Transverse colon (tissue), 4 donors: Measurements from ENCODE around the gene OXNAD1. TPM values are rescaled to one million over a fixed set of nuclear protein-coding genes. Genes with fewer than 3 reads are reported as not detected.

ENCODE experiments used
- DNase-seq: peaks from one replicate; pipeline ENCODE4 v3.0.0-alpha.2; 2019
- H3K27ac ChIP-seq, 4 donors: fragments of 200-600 bp; sonication (generic); 2 replicates each; pipeline ENCODE4 v1.5.1; 2016 to 2018; ENCODE audit warnings: inconsistent platforms in 4 of 4
- H3K27me3 ChIP-seq: fragments of 200-600 bp; sonication (generic); 2 replicates; pipeline ENCODE4 v1.5.1; 2017; ENCODE audit warnings: inconsistent platforms
- H3K36me3 ChIP-seq, 4 donors: fragments of 200-600 bp; sonication (generic); 2 replicates each; pipeline ENCODE4 v1.5.1; 2017 to 2019; ENCODE audit warnings: inconsistent platforms in 4 of 4
- H3K4me1 ChIP-seq, 4 donors: fragments of 200-600 bp; sonication (generic); 2 replicates each; pipeline ENCODE4 v1.5.1; 2017 to 2020; ENCODE audit warnings: inconsistent platforms in 4 of 4
- H3K4me3 ChIP-seq, 4 donors: fragments of 200-600 bp; sonication (generic); 1 replicate in 1 of 4; 2 replicates in 3 of 4; pipeline versions ENCODE4 v1.5.1 to v1.6.1; 2017 to 2019; ENCODE audit warnings: inconsistent platforms in 4 of 4
- H3K9me3 ChIP-seq, 2 donors: fragments of 200-600 bp; sonication (generic); 2 replicates each; pipeline ENCODE4 v1.5.1; 2017 to 2019; ENCODE audit warnings: inconsistent platforms in 2 of 2
- EP300 ChIP-seq: sonication (generic); formaldehyde crosslinking; IDR thresholded peaks from one replicate; pipeline ENCODE4 v1.6.1; 2017; ENCODE audit warnings: antibody characterized with exemption, low read depth
- POLR2A ChIP-seq: fragments of 450-650 bp; IDR thresholded peaks from one replicate; pipeline ENCODE4 v1.6.1; 2016; ENCODE audit warnings: antibody characterized with exemption, mild to moderate bottlenecking, moderate library complexity
- POLR2AphosphoS5 ChIP-seq, 3 donors: sonication (generic); formaldehyde crosslinking; IDR thresholded peaks; one replicate each; pipeline ENCODE4 v1.6.1; 2016; ENCODE audit warnings: antibody characterized with exemption in 3 of 3
- WGBS, 2 donors: methylation state at CpG; one replicate each; pipeline ENCODE4 v1.1.5; 2018; ENCODE audit warnings: low coverage in 1 of 2; 5-methylcytosine and 5-hydroxymethylcytosine counted together
- in situ Hi-C, 4 donors: fragments of 200-750 bp; cut with MboI; loops; one replicate each; pipeline versions ENCODE4 v1.15.0 to v1.15.1; 2017; ENCODE audit warnings: low sequenced_read_pairs in 3 of 4, low pct_ligation_motif_present in 1 of 4, low pct_unique_long_range_greater_than_20kb in 1 of 4
- intact Hi-C: fragments of 100-400 bp; cut with DNase I; formaldehyde crosslinking; loops from one replicate; pipeline ENCODE4 v1.15.1; 2023; ENCODE audit warnings: low total_unique reads
- total RNA-seq, 4 donors: library from RNA; depleted of rRNA; stranded (reverse); fragments of >200 nt; gene quantifications; one replicate each; pipeline ENCODE4 v1.1.0, GENCODE V29; 2016
- TF ChIP-seq, protein P1 (sequence below), 5 experiments: fragments of 200-600 bp in 3 of 5; fragments of 450-650 bp in 2 of 5; sonication (generic) in 3 of 5; IDR thresholded peaks; 1 replicate in 2 of 5; 2 replicates in 3 of 5; pipeline ENCODE4 v1.5.1; 2016 to 2017; ENCODE audit warnings: antibody characterized with exemption in 5 of 5, inconsistent platforms in 3 of 5, mild to moderate bottlenecking in 2 of 5, moderate library complexity in 1 of 5

OXNAD1 gene
- total RNA-seq, 4 donors from 2014 or later, result 20.6 to 91.1 (median 40.0) TPM

DNA sequence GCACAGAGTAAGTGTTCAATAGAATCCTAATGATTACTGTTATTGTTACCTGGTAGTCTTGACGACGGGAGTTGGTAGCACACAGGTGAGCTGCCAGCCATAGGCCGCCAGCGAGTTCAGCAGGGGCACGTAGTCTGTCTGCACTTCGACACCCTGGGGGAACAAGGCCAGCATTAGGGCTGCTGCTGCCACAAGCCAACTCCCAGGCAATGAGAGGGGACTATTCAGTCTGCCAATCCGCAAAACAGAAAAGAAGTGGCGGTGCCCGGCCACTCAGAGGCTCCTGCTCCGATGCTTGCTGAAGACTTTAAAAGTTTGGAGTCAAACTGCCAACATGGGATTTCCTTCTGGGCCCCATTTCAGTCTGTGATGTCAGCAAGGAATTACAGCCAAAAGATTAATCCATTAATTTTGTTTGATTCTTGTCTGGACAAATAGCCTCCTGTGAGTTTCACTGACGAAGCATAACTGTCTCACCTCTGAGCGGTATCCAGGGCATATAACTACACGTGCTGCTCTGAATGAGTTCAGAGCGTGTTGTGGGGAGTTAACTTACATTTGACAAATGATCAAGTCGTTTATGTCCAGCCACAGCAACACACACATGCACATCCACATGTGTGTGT, 61.8 kb downstream of the OXNAD1 start:
- Histone ChIP-seq H3K4me3 (no peak overlapping the region), H3K9me3 (peaks cover 6 to 10% of the 10 kb centered on the region in 2 donors), H3K27ac (no peak overlapping the region), H3K27me3 (no peaks in the 10 kb centered on the region), H3K4me1 (no peaks in the 10 kb centered on the region), H3K36me3 (no peaks in the 10 kb centered on the region)
- in situ Hi-C loops, result no loop called here
- TF ChIP-seq EP300 (no peak), POLR2A (no peak), POLR2AphosphoS5 (IDR thresholded peaks at IDR 0.05) (no peak)
- TF ChIP-seq, protein P1, sequence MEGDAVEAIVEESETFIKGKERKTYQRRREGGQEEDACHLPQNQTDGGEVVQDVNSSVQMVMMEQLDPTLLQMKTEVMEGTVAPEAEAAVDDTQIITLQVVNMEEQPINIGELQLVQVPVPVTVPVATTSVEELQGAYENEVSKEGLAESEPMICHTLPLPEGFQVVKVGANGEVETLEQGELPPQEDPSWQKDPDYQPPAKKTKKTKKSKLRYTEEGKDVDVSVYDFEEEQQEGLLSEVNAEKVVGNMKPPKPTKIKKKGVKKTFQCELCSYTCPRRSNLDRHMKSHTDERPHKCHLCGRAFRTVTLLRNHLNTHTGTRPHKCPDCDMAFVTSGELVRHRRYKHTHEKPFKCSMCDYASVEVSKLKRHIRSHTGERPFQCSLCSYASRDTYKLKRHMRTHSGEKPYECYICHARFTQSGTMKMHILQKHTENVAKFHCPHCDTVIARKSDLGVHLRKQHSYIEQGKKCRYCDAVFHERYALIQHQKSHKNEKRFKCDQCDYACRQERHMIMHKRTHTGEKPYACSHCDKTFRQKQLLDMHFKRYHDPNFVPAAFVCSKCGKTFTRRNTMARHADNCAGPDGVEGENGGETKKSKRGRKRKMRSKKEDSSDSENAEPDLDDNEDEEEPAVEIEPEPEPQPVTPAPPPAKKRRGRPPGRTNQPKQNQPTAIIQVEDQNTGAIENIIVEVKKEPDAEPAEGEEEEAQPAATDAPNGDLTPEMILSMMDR (IDR thresholded peaks at IDR 0.05), result no peak
- WGBS, 2 donors, result 85 to 92% methylated on average over 8 to 15 of the region's 15 CpGs
- intact Hi-C loops, result no loop called here
- no peak for DNase-seq

DNA sequence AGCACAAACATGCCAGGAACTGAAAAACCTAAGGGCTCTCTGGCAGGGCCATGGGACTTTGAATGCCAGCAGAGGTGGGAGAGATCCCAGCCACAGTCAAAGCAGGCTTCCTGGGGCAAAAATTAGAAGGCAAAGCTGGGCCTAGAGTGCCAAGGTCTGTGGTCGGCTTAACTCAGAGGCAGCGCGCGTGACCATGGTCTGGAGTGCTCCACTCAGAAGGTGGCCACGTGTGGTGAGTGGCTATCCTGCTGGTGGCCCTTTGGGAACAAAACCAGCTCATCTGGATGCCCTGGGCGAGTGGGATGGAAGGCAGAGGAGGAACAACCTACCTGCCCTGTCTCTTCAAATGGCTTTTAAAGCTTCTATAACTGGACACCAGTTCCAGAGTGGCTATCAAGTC, 63.1 kb downstream of the OXNAD1 start:
- intact Hi-C loops, result no loop called here
- H3K36me3 ChIP-seq, result no peaks in the 10 kb centered on the region

DNA sequence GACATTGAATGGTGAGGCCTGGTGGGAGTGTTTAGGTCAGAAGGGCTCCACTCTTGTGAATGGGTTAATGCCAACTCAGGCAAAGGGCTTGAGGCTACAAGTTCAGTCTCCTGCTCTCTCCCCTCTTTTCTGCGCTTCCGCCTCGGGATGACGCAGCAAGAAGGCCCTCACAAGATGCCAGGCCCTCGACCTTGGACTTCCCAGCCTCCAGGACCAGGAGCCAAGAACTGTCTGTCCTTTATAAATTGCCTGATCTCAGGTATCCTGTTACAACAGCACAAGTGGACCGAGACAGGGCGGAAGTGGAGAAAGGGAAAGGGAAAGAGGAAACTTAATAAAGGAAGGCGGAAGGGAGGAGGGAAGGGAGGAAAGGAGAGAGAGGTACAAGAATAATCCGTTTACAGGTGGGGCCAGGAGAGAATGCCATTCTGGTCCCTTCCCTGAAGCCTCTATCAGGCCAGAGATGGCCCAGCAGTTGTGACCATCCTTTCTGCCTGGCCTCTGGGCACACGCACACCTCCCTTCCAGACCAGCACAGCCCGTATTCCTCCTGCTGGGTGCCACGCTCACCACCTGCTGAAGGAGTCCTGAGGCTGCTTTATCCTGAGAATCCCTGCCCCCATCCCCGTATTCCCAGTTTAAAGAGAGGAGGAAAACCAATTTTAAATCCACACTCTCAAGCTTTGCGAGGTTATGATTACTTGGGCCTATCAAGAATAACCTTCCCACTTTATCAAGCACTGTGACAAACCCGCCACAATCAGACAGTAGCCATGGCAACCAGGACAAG, 64.2 kb downstream of the OXNAD1 start:
- Histone ChIP-seq H3K27ac (no peak overlapping the region), H3K4me3 (no peak overlapping the region), H3K9me3 (peaks cover 6 to 11% of the 10 kb centered on the region in 2 donors), H3K27me3 (no peaks in the 10 kb centered on the region), H3K4me1 (no peaks in the 10 kb centered on the region), H3K36me3 (no peaks in the 10 kb centered on the region)
- in situ Hi-C loops, result no loop called here
- 87 to 93% methylated on average over 7 to 15 of the region's 15 CpGs for WGBS, 2 donors
- TF ChIP-seq, protein P1 (IDR thresholded peaks at IDR 0.05), result no peak
- intact Hi-C loops, result no loop called here
- no peak for DNase-seq

More for the DNA sequence above, 63.1 kb downstream of the OXNAD1 start:
- DNase-seq, result no peak
- in situ Hi-C loops, result no loop called here
- H3K4me1 ChIP-seq, result no peaks in the 10 kb centered on the region
- TF ChIP-seq EP300 (no peak), POLR2A (no peak), POLR2AphosphoS5 (IDR thresholded peaks at IDR 0.05) (no peak)
- TF ChIP-seq, protein P1 (IDR thresholded peaks at IDR 0.05), result no peak
- H3K4me3 ChIP-seq, result no peak overlapping the region
- WGBS, 2 donors, result 93% methylated on average over 6 of the region's 6 CpGs; no CpG with 5 or more reads in 1 of the 2 donors
- H3K9me3 ChIP-seq, result peaks cover 6 to 11% of the 10 kb centered on the region in 2 donors
- H3K27ac ChIP-seq, result no peak overlapping the region
- no peaks in the 10 kb centered on the region for H3K27me3 ChIP-seq

DNA sequence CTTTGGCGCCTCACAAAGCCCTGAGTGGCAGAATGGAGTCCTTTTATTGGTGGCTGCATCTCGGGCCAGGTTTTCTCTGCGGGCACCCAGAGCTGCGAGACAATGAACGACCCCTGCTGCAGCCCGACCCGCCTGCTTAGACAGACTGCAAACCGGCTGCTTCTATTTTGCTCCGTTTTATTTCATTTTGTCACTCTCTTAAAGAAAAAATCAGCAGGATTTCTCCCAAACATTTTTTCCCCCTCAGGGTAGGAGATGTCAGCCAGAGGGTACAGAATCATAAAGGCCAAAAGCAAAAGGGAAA, 64.8 kb downstream of the OXNAD1 start:
- no peak for TF ChIP-seq POLR2A
- H3K27me3 ChIP-seq, result no peaks in the 10 kb centered on the region
- no peaks in the 10 kb centered on the region for H3K36me3 ChIP-seq

More for the DNA sequence above, 64.8 kb downstream of the OXNAD1 start:
- Histone ChIP-seq H3K4me3 (no peak overlapping the region), H3K9me3 (peaks cover 6 to 11% of the 10 kb centered on the region in 2 donors), H3K27ac (no peak overlapping the region), H3K4me1 (no peaks in the 10 kb centered on the region)
- in situ Hi-C loops (no loop called here), intact Hi-C loops (no loop called here)
- 93 to 95% methylated on average over 8 to 9 of the region's 9 CpGs for WGBS, 2 donors
- DNase-seq, result no peak
